HG03571 (cell line): ENCODE data around the gene TGFBR3.
"Not testable (repeated sequence)": the region's sequence is repeated elsewhere in the genome, so short reads cannot be mapped to it uniquely, and the experiment has no call there.

ENCODE experiments used
- ATAC-seq: cut with Tn5 transposase; IDR thresholded peaks from one replicate; pipeline ENCODE4 v1.9.1; 2021; ENCODE audit not compliant: unreplicated experiment

TGFBR3 gene

DNA sequence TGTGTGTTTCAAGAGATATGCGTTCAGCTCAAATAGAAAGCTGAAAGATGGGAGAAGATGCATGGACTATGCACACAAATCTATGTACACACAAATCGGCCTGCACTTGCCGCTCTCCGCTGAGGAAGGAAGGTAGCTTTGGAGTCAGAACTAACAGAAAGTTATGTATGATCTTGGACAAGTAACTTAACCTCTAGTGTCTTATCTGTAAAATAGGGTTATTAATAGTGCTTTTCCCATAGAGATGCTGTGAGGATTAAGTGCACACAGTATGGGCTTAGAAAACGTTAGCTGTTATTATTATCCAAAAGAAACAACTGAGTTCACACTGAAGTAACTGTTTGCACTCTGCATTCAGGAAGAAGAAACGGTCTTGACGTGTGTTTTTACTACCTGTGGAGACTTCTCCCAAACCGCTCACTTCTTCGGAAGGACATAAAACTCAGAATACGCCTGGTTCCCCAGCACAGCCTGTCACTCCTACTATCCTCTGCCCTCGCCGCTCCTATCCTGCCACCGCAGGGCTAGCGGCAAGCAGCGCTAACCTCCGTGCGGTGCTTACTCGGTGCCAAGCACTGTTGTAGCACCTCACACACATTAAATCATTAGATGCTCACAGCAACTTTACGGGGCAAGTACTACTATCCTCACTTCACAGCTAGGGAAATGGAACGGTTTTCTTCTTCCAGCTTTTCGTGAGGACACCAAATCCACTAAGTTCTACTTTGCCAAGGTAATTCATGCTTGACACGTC is 1.3 kb downstream of the TGFBR3 start:
- ATAC-seq = no peak

DNA sequence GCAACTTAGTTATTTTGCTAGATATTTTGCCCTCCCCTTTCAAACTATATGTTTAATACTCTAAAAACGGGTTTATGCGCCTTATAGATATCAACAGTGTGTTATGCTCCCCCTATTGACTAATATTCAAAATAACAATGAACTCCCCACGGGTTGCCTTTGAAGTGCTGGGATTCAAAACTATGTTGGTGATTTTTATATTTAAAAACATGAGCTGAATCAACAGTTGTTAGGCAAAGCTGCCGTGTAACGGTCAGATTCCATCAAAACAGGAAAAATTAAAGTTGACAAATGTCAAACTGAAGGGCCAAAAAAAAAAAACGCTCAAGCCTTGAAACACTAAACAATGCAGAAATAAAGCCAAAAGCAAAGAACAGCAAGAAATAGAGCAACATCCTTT is 2.5 kb downstream of the TGFBR3 start:
- ATAC-seq = no peak

DNA sequence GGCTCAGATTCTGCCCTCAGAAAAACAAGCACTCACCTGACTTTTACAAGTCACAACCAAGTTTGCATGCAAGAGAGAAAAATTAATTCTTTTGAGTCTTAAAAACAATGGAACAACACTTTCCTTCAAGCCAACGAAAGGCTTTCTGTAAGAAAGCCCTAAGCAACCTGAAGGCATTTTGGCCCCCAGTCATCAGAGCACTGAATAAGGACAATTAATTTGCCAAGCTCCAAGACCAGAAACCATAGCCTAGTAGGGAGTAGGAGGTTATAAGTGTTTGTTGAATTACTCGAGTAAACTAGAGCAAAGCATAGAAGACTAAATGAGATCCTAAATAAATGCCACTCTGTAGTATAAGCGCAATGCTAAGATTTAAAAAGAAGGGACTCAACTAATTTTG is 4.7 kb downstream of the TGFBR3 start:
- ATAC-seq = no peak

DNA sequence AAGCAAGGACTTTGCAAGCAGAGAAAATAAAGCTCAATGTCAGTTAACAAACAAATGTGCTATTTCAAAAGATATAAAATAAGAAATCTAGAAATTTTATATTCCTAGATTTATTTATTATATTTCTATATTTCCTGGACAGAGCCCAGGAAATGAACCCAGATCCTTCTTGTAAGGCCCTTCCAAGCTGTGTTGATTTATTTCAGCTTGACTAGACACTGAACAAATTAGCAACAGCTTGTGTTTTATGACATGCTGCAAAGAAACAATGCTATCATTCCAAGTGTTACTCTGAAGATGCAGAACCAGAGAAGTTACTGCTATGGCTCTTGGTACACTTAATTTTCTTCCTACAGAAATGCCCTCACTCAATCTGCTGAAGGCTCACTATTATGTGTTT is 6.2 kb downstream of the TGFBR3 start:
- no peak for ATAC-seq

DNA sequence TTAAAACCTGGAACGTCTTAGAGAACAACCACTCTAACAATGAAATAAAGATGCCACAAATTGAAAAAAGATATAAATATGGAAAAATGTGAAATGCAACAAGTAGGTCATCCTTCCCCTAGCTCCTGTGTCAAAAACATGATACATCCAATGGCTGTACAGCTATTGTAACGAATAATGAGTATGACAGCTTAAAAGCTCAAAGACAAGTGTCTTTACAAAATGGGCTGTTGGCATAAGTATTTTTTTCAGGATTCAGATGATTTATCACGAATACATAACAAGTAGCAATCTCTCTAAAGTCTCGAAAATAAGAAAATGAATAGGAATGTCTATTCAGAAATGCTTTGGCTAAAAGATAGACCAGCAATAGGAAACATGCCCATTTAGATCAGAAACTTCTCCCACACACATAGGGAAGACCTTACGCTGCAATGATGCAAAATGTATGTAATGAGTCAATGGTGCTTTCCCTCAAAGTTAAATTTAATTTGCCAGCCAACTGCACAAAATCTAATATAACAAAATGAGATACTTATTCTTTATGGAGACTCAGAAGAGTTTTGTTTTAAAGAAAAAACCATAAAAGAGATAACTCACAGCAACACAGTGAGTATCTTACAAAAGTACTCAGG is 8.3 kb downstream of the TGFBR3 start:
- no peak for ATAC-seq

DNA sequence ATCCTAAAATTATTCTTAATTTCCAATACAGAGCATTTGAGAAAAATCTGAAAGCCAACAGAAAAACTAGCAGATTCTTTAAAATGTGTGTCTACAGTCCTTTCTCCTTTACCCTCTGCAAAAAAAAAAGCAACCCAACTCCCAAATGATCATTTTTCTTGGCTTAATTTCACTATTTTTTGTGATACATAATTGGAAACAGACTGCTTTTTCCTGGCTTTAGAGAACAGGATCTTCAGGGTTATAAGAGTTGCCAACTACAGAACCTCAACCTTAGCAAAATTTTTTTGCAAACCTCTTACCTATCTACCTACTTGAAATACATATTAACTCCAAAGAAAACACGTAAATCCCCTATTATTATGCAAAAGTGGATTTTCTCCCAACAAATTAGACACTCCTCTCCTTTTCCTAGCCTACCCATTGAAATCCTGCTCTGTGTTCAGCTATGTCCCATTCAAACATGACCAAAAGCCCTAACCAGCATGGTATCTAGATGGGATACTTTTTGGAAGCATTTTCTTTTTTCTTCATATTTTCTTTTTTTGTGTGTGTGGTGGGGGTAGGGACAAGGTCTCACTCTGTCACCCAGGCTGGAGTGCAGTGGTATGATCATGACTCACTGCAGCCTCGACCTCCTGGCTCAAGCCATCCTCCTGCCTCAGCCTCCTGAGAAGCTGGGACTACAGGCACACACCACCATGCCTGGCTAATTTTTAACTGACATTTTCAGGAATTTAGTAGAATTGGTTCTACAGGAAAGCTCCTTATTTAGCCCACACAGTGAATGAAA is 9.0 kb downstream of the TGFBR3 start:
- no peak for ATAC-seq

DNA sequence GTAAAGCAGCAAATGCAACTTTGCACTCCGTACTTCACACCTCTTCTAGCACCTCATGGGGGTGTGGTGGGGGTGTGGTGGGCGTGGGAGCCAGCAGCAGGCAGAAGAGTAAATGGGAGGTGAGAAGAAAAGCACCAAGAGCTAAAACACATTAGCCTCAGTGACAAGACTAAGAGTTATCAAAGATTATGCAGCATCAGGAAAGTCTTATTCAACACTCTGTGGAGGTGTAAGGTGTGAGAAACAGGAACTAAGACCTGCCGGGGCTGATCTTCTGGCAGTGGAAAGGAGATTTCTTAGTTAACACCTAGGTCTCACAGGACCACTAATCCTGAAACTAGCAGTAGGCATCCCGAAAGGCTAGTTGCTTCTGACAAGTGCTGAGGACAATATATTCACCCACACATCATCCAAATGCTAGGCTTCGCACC is 9.9 kb downstream of the TGFBR3 start:
- peak; percentile 74 for ATAC-seq

DNA sequence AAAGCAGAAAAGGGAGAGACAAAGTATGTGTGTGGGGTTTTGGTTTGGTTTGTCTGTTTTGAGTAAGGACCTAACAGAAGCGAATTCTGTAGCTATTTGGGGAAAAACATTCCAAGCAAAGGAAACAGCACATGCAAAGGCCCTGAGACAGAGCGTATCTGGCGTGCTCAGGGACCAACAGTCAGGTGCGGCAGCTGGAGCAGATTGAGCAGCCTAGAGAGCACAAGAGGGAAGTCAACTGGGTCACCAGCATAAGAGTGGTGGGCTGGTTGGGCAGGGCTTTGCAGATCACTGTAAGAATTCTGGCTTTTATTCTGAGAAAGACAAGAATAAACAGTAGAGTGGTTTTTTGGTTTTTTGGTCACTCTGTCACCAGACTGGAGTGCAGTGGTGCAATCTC is 11.8 kb downstream of the TGFBR3 start:
- no peak for ATAC-seq

DNA sequence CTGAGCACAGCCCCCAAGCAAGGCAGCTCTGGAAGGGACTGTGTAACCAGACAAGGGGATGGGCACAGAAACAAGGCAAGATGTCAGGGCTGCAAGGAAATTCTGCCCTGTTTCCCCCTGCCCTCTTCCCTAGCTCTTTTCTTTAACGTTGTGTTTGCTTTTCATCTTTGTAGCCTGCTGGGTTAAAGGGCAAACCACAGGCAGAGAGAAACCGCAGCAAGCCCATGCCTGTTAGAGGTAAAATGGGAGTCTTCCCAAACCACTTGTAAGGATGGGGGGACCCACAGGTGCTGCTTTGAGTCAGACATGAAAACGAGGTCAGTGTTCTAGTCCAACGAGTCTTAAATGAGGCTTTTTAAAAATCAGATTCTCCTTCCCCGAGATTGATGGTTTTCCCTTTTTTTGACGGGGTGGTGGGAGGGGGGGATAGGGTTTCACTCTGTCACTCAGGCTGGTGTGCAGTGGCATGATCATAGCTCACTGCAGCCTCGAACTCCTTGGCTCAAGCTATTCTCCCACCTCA is 13.3 kb downstream of the TGFBR3 start:
- ATAC-seq = no peak

DNA sequence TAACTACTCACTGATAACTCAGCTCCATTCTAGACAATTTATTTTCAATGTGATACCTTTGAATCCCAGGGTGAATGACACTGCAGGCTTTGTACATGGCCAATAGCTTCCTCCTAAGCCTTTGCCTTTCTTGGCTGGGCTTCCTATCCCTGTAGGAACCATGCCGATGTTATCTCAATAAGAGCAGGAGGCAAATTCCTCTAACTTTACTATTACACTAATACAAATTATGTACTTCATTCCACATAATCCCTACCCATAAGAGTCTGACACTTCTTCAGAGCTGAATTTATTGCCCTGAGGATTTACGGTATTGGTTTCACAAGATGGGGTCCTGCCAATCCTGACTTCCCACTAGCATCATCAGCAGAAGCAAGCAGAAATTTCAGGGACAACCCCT is 14.0 kb downstream of the TGFBR3 start:
- ATAC-seq = no peak

DNA sequence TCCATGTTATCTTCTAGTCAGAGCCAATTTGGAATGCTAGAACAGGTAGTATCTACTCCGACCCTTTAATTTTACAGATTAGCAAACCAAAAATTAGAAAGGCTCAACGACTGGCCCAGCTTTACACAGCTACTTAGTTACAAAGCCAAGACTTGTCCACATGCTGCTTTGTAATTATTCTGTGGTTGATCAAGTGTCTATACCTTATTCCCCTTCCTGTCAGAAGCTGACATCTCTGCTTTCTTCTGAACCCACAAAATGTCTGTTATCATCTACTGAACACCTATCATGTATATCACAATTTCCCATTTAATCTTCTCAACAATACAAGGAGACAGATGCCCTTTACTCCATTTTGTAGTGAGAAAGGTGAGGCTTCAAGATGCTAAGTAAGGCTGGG is 15.6 kb downstream of the TGFBR3 start:
- ATAC-seq = no peak

DNA sequence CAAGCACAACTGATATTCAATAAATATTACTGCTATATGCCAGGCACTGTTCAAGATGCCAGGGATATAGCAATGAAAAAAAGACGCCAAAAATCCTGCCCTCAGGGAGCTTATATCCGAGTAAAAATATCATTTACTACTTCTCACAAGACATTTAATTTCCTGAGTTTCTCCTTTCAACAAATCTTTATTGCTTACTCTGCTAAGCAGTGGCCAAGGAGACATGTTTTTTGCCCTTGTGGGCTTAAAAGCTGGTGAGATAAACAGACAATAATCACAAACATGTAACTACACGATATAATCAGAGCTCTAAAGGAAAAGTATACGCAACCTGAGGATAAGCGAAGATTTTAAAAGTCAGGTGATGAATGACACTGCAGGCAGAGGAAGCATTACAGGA is 19.5 kb downstream of the TGFBR3 start:
- ATAC-seq = no peak

DNA sequence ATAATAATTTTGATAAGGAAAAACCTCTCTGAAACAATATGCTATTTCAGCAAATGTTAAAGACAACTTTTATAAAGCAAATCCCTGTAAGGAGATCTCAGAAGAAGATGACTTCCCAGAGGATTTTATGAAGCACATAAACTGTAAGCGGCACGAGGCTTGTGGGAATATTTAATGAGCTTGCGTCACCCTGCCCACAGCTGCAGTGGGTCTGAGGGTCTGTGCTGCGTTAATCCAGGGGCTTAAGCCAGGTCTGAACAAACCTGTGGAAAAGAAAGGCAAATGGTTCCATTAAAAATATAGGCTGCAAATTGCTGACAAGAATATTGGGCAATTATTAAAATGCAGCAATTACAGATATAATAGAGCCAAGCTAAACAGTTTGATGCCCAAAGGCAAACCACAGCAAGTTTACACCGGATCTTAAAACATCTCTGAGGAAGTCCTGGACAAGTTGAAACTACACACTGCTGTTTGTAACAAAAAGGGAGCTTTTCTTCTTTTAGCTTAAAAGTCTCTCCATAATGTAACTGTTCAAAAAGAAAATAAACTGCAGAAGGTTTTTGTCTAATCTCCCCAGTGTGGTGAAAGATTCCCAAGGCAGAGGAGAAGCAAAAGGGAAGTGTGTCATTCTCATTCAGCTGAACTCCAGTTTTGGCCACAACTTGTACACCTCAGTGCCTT is 21.8 kb downstream of the TGFBR3 start:
- ATAC-seq = no peak

DNA sequence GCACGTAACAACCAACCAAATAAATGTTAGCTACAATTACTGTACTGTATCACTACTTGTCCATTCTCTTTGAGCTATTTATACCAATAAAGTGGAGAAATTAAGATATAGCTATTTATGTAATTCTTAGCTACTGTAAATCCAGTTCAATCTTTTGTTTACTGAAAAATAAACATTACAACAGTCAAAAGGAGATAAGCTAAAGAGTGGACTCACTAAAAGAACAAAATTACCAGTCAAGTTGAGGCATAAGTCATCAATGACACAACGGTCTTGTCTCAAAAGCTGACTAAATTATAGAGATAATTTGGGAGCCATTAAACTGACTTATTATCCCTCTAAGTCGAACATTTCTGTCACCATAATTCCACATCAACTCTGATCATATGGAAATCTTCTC is 22.5 kb downstream of the TGFBR3 start:
- no peak for ATAC-seq

DNA sequence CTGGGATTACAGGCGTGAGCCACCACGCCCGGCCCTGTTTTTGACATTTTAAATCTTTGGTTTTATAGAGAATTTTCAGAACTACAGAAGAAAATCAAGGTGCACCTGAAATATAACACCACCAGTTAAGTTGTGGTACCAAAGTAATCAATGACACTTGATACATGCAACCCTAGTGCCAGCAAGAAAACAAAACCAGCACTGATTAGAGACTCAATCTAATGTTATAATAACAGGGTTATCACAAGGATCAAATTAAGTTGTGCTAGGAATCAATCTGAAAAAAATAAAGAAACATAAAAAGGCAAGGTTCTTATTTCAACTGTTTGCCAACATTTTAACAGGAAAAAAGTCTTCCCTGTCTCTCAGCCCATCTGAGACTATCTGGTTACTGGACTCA is 23.8 kb downstream of the TGFBR3 start:
- no peak for ATAC-seq

DNA sequence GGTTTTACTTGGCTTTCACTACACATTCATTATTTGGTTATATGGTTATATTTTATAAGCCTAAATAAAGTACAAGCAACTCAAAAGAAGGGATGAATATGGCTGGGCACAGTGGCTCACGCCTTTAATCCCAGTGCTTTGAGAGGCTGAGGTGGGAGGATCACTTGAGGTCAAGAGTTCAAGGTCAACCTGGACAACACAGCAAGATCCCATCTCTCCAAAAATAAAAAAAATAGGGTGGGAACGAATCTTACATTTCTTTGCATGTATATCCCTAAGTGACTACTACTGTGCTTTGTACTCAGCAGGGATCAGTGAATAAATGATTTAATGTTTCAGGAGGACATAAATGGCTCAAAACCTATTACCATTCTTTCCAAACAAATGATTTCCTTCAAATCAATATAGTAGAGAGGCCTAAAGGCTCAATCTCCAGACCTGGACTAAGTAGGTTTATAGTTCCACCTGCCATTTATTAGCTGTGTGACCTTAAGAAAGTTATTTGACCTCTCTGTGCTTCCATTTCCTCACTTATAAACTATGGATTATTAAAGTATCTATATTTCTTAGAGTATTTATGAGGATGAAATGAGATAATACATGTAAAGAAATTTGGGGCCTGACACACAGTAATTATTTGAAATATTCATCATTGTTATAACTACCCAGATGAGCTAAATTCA is 28.3 kb downstream of the TGFBR3 start:
- ATAC-seq = no peak

DNA sequence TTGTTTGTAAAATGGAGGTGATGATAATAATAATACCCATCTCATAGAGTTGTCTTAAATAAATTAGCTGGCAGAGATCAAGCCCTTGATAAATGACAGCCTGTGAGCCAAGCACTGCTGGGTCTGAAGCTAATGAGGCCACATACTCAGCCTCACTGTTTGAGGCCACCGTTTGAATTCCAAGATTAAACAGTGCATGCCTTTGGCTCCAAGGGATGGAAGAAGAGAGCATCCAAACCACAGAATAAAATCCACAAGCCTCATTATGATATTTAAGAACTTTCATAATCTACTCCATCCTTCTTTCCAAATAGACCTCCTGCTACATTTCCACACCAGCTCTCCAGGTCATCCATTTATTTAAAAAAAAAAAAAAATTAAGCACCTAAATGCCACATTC is 29.0 kb downstream of the TGFBR3 start:
- ATAC-seq = no peak

DNA sequence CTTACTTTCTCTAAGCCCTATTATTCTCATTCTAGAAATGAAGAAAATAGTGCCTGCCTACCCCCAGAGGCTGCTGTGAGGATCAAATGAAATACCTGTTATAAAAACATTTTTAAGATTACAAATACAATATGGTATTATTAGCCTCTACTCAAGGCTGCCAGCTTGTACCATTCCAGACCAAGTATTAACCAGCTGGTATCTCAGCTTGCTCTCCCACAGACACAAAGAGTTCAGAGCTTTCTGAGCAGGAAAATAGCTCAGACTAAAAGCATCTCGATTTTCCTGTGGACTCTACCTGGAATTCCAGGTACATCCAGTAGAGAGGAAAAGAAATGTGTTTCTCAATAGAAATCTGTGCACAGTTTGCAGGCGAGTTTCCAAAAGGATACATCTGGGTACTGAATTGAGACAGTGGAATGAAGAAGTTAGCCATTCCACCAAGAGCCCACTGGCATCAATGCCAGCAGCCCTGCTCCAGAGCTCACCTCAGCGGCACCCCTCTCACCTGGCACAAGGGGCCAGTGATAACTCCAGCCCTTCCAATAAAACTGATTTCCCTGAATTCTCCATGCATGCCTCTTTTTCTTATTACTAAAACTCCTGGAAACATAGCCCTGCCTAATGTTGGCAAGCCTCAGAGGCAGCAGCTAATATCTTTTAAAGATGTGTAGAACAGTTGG is 31.0 kb downstream of the TGFBR3 start:
- ATAC-seq = no peak

DNA sequence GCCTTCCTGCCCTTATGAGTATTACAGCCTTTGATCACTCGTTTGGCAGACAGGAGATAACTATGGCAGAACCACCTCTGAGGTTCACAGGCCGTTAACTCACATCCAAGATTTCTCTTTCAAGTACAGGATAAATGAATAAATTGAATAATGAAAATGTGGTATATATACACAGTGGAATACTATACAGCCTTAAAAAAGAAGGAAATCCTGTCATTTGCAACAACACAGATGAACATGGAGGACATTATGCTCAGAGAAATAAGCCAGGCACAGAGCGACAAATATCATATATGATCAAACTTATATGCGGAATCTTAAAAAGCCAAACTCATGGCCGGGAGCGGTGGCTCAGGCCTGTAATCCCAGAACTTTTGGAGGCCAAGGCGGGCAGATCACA is 32.6 kb downstream of the TGFBR3 start:
- no peak for ATAC-seq

DNA sequence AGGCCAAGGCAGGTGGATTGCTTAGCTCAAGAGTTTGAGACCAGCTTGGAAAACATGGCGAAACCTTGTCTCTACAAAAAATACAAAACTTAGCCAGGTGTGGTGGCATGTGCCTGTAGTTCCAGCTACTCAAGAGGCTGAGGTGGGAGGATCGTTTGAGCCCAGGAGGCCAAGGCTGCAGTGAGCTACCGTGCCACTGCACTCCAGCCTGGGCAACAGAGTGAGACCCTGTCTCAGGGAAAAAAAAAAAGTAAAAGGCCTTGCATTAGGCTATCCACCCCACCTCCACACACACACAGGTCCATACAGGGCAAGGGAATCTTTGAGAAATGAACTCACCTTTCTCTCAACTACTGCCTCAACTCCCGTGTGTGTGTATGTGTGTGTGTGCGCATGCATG is 33.9 kb downstream of the TGFBR3 start:
- not testable (repeated sequence) for ATAC-seq
